Measurements from ENCODE around the gene RUSF1.
A peak's percentile ranks its signal among the peaks of the same experiment; 100 is the strongest.

RUSF1 gene

GRCh38 chr16:31467151-31467773 lies 40.9 kb downstream of the RUSF1 start:
- DNase-seq: no peak

GRCh38 chr16:31466381-31466841 lies 41.8 kb downstream of the RUSF1 start:
- no peak for DNase-seq

- no peak for DNase-seq
These were observed 42.3 kb downstream of the RUSF1 start for GRCh38 chr16:31465788-31466370.

GRCh38 chr16:31464781-31465260 lies 43.4 kb downstream of the RUSF1 start:
- no peak for DNase-seq

GRCh38 chr16:31464348-31464769 lies 43.8 kb downstream of the RUSF1 start:
- DNase-seq: no peak

DNA sequence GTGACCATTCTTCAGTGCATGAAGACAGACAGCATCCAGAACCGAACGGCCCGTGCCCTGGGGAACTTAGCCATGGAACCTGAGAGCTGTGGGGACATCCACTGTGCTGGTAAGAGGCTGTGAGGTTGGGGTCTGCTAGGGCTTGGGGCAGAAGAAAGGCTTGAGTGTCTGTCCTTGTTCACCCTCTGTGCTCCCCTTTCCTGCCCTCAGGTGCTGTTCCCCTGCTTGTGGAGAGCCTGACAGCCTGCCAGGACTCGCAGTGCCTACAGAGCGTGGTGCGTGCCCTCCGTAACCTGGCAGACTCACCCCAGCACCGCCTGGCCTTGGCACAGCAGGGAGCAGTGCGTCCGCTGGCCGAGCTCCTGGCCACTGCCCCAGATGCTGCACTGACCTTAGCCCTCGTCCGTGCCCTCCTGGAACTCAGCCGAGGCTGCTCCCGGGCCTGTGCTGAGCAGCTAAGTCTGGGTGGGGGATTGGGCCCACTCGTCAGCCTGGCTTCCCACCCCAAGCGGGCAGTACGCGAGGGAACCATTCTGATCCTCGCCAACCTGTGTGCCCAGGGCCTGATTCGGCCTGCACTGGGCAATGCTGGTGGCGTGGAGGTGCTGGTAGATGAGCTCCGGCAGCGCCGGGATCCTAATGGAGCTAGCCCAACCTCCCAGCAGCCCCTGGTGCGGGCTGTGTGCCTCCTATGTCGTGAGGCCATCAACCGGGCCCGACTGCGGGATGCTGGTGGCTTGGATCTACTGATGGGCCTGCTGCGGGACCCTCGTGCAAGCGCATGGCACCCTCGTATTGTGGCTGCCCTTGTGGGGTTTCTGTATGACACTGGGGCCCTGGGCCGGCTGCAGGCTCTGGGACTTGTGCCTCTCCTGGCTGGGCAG lies 46.0 kb downstream of the RUSF1 start:
- DNase-seq: no peak

DNA sequence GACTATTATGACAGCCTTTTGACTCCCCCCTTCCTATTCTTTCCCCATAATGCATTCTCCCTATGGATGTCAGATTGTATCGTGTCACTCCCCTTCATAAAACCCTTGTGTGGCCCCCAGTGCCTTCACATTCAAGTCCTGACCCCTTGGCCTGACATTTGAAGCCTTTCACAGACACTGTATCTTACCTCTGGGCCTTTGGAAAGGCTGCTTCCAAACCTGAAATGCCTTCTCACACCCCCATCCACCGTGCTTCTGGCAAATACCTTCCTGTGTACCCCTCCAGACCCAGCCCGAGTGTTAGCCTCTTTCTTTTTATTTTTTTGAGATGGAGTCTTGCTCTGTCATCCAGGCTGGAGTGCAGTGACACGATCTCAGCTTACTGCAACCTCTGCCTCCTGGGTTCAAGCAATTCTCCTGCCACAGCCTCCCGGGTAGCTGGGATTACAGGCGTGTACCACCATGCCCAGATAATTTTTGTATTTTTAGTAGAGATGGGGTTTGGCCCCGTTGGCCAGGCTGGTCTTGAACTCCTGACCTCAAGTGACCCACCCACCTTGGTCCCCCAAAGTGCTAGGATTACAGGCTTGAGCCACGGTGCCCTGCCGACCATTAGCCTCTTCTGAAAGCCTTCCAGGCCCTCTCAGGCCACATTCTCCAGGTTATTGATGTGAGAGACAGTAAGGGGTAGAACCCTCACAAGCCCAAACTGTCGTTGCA lies 46.8 kb downstream of the RUSF1 start:
- DNase-seq: no peak

GRCh38 chr16:31460582-31461002 lies 47.6 kb downstream of the RUSF1 start:
- DNase-seq: peak; percentile 83

DNA sequence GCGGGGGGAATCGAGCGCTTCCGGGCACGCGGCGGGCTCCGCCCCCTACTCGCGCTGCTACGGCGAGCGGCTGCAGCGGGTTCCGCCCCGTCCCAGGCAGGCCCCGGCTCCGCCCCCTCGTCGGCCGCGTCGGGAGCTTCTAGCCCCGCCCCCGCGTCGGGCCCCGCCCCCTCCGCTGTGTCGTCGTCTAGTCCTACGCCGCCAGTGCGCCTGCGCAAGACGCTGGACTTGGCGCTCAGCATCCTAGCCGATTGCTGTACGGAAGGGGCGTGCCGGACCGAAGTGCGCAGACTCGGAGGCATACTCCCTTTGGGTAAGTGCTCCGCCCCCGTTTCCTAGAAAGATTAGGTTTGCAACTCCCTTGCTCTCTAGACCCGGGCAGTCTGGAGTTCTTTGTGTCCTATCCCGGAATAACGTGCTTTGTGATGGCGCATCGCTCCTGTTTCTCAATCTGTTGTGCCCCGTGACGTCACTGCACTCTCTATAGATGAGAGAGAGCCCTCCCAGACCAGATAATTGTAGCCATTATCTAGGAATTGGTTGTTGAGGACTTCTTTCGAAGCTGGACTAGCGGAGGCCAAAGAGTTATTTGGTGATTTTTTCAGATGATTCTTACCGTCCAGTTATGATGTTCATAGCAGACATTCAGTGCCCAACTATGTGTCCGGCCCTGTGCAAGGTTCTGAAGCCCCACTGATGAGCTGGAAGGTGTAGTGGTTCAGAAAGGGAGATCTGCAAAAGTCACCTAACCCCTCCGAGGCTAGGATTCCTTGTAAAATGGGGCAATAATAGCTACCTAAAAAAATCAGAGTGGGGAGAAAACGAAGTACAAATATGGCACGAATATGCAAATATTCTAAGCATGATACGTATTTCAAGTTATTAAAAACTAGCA lies 48.3 kb downstream of the RUSF1 start:
- peak; percentile 100 for DNase-seq

DNA sequence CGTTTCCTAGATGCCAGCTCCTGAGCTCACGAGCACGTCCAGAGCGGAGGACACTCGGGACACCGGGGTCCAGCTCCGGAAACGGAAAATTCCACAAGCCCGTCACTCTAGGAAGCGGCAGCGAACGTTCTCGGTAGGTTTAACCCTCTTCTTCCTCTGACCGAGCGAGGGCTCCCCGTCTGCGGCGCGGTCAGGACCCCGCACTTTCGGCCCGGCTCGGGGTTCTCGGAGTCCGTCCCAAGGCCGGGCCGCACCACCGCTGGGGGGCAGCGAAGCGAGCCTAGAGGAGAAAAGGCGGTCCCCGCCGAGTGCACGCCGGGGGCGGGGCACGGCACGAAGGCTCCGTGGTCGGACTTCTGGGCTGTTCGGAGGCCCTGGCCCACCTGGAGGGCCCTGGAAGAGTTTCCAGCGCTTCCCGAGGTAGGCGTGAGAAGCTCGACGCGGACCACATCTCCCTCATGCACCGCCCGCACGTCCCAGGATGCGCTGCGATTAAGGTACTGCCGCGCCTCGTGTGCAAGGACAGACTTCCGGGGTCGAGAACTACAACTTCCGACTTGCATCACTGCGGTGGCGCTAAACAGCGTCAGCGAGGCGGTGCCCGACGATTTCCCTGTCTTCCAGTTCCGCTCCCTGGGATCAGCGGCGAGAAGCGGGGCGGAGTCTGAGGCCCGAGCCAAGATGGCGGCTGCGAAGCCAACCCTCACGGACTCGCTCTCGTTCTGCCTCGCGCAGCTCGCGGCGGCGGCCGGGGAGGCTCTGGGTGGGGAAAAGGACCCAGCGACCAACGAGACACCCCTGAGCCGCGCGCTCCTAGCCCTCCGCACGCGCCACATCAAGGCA lies 49.1 kb downstream of the RUSF1 start, which contains the start of gene ARMC5:
Gene ARMC5, plus strand, starts transcription at position 658 of the 843 bp plus-strand sequence. Its CDS starts 24 bp downstream, at position 682.
- DNase-seq: peak; percentile 99

- peak; percentile 78 for DNase-seq
These were observed 49.9 kb downstream of the RUSF1 start for GRCh38 chr16:31458073-31458843.

GRCh38 chr16:31456988-31457360 lies 51.2 kb downstream of the RUSF1 start:
- no peak for DNase-seq

DNA sequence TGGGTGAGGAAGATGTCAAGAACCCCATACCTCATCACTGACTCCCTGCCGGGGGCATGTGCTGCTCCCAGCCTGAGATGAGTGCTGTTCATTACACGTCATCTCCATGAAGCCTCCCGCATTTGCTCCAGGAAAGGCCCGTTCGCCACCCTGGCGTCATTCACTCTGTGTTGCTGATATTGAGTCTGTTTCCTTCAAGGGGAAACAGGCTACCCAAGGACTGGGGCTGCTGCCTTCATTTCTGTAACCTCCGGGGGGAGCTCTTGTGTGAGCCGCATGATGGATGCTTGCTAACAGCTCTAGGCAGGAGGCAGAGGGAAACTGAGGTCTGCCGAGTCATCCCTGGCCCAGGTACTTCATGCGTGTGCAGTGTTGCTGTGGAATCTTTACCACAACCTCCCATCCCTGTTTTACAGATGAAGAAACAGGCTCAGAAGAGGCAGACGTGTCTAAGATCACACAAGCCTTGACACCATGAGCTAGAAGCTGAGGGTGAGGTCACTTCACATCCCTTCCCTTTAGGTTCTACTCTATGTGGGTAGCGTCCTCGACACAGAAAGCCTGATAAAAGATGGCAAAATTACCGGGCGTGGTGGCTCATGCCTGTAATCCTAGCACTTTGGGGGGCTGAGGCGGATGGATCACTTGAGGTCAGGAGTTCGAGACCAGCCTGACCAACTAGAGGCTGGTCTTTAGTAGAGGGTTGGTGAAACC lies 52.4 kb downstream of the RUSF1 start:
- DNase-seq: peak; percentile 49

DNA sequence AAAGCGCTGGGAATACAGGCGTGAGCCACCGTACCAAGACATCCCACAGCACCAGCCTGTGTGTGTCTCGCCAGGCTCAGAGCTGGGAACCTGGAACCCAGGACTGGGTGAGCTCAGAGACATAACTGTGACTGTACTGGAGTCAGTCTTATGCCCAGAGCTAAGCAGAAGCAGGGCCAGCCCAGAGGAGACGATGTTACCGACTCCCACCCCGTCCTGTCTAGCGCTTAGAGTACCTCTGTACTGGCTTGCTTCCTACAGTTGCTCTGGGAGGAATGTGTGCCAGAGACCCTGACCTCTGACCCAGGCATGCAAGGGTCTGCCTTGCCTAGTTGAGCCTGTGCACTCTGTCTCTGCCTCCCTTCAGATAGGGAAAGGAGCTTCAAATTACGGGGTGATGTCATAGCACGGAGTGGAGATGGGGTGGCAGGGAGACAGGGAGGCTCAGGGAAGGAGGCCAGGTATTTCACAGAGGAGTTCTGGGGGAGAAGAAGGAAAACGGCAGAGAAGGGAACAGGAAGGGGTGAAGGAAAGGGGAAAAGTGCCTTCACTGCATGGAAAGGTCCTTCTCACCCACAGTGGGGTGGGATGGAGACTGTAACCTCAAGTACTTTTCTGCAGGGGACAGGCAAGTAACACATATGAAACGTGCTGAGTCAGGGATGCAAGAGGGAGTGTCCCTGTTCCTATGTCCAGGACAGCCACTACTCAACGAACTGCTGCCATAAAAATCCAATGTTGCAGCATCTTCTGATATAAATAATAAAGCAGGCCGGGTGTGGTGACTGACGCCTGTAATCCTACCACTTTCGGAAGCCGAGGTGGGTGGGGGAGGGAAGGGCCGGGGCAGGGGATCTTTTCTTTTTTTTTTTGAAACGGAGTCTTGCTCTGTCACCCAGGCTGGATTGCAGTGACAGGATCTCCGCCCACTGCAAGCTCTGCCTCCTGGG lies 54.7 kb downstream of the RUSF1 start:
- peak; percentile 89 for DNase-seq

GRCh38 chr16:31452631-31453106 lies 55.5 kb downstream of the RUSF1 start:
- peak; percentile 32 for DNase-seq

DNA sequence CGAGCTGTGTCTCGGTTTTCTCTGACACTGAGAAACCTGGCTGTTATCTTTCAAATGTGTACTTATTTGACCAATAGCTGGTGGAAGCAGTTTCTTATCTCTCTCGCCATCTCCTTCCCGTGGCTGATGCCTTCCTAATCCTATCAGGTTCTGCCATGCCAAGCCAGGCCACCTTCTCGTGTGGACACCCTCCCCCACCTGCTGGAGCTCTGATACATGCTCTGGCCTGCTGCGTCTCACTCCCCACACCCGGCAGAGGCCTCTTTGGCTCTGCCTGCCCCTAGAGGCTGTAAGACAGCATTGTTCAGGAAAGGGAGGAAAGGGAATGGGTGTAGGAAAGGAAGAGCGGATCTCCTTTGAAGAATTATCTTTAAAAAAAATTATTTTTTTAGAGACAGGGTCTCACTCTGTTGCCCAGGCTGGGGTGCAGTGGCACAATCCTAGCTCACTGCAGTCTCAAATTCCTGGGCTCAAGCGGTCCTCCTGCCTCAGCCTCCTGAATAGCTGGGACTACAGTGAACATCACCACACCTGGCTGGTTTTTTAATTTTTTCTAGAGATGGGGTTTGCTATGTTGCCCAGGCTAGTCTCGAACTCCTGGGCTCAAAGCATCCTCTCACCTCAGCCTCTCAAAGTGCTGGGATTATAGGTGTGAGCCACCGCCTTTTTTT lies 56.4 kb downstream of the RUSF1 start:
- DNase-seq: peak; percentile 77

DNA sequence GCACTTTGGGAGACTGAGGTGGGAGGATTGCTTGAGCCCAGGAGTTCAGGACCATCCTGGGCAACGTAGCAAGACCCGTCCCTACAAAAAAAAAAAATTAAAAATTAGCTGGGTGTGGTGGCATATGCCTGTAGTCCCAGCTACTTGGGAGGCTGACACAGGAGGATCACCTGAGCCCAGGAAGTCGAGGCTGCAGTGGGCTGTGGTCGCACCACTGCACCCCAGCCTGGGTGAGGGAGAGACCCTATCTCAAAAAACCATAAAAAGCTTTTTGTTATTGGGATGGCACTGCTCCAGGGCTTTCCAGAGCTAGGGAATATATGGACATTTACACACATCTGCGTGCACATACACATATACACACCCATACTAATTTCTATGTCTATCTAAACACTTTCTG lies 57.0 kb downstream of the RUSF1 start:
- no peak for DNase-seq
